Fibroblast of lung (primary cell): Measurements from ENCODE around the gene NCR3LG1. TPM values are rescaled to one million over a fixed set of nuclear protein-coding genes. Genes with fewer than 3 reads are reported as not detected.

Experiments
- DNase-seq, 2 donors: peaks; one replicate each; pipeline versions ENCODE4 v3.0.0 to v3.0.0-alpha.2; 2010; ENCODE audit warnings: low read depth in 2 of 2
- H2AFZ ChIP-seq: 2 replicates; pipeline ENCODE4 v1.5.1; 2012; ENCODE audit warnings: low read length, control low read depth, inconsistent platforms
- H3K27ac ChIP-seq: 2 replicates; pipeline ENCODE4 v1.5.1; 2011; ENCODE audit warnings: low read length, control low read depth; ENCODE audit not compliant: insufficient read depth
- H3K27me3 ChIP-seq: 2 replicates; pipeline ENCODE4 v1.5.1; 2011; ENCODE audit warnings: mild to moderate bottlenecking, low read length; ENCODE audit not compliant: control insufficient read depth, insufficient read depth
- H3K36me3 ChIP-seq: 2 replicates; pipeline ENCODE4 v1.5.1; 2011; ENCODE audit warnings: low read length; ENCODE audit not compliant: control insufficient read depth, insufficient read depth
- H3K4me1 ChIP-seq: 2 replicates; pipeline ENCODE4 v1.5.1; 2011; ENCODE audit warnings: low read length; ENCODE audit not compliant: control insufficient read depth, insufficient read depth; ENCODE audit errors: extremely low read depth
- H3K4me2 ChIP-seq: 2 replicates; pipeline ENCODE4 v1.5.1; 2011; ENCODE audit warnings: low read length, control low read depth; ENCODE audit not compliant: insufficient read depth; ENCODE audit errors: extremely low read depth
- H3K4me3 ChIP-seq, 4 experiments: fragments of 200-600 bp in 1 of 4; sonication (generic) in 1 of 4; replicated peaks in 1 of 4; 2 replicates each; pipeline ENCODE4 v1.5.1; 2011 to 2016; ENCODE audit warnings: low read length in 4 of 4, low read depth in 3 of 4, mild to moderate bottlenecking in 3 of 4, control low read depth in 2 of 4, inconsistent platforms in 1 of 4, mixed read lengths in 1 of 4; ENCODE audit not compliant: insufficient read depth in 1 of 4; ENCODE audit errors: control extremely low read depth in 1 of 4
- H3K79me2 ChIP-seq: 2 replicates; pipeline ENCODE4 v1.5.1; 2012; ENCODE audit warnings: mild to moderate bottlenecking, low read length, inconsistent platforms; ENCODE audit not compliant: control insufficient read depth, insufficient read depth
- H3K9ac ChIP-seq: 2 replicates; pipeline ENCODE4 v1.5.1; 2011; ENCODE audit warnings: mild to moderate bottlenecking, low read length, control low read depth; ENCODE audit not compliant: insufficient read depth
- H3K9me3 ChIP-seq: 2 replicates; pipeline ENCODE4 v1.5.1; 2012; ENCODE audit warnings: low read depth, low read length; ENCODE audit not compliant: control insufficient read depth, insufficient read depth
- H4K20me1 ChIP-seq: 2 replicates; pipeline ENCODE4 v1.5.1; 2011; ENCODE audit warnings: low read length; ENCODE audit not compliant: control insufficient read depth, insufficient read depth; ENCODE audit errors: extremely low read depth
- EZH2 ChIP-seq: IDR thresholded peaks from 2 replicates; pipeline ENCODE4 v1.5.1; 2012; ENCODE audit warnings: low read length, control low read depth, mild to moderate bottlenecking; ENCODE audit errors: missing control alignments
- polyA plus RNA-seq, 2 donors: library from polyadenylated mRNA; depleted of rRNA in 1 of 2; stranded (reverse) in 1 of 2; unstranded in 1 of 2; fragments of >200 nt; gene quantifications; 2 replicates each; pipeline ENCODE4 v1.2.1, GENCODE V29; 2011 to 2012; ENCODE audit warnings: missing spikeins in 1 of 2
- total RNA-seq: library from RNA; depleted of rRNA; stranded (reverse); fragments of >200 nt; gene quantifications from 2 replicates; pipeline ENCODE4 v1.2.1, GENCODE V29; 2014
- TF ChIP-seq, protein P1 (sequence below), 2 donors: IDR thresholded peaks in 1 of 2; conservative IDR thresholded peaks in 1 of 2; 1 replicate in 1 of 2; 2 replicates in 1 of 2; pipeline ENCODE4 v1.5.1; 2011 to 2012; ENCODE audit warnings: low read length in 2 of 2, control low read depth in 1 of 2, inconsistent platforms in 1 of 2, low read depth in 1 of 2, mild to moderate bottlenecking in 1 of 2

The NCR3LG1 gene
- total and polyA plus RNA-seq, 2 donors (not counting 1 experiment from before 2014, with no cell fraction given) = 4.5 to 6.0 TPM

DNA sequence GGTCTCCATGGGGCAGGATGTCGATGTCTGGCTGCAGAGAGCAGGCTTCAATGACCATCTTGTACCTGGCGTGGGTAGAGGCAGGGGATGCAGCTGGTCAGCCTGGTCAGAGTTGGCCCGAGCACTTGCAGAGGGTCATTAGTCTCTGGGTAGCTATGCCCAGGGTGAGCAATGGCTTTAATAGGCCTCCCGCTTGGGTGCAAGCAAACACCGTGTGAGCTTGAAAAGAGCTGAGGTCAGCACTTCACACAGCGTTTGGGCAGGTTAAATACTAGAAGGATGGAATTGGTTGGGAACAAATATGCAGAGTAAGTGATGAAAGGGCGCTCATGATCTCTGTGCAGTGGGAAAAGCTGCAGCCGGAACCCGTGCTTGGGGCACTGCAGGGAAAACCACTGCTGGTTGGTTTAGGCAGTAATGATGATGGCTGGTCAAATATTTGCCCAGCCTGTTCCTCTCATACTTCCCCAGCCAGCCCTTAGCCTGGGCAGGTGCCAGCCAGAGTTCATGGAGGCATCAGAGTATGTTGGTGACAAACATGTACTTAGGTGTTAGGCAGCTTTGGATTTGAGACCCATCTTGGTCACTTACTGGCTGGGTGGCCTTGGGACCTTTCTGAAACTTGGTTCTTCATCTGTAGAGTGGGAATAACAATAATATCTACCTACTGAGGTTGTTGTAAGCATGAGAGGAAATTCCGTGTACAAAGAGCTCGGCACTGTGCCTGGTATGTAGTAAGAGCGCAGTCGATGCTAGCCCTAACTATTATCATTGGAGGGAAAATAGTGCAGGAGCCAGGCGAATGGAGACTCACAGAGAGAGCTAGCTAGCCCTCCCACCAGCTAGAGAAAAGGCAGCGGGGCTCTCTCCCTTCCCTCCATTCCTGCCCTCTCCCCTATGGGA, 62.1 kb downstream of the NCR3LG1 start:
- Histone ChIP-seq H3K9me3 (no peaks in the 10 kb centered on the region), H3K79me2 (no peaks in the 10 kb centered on the region), H3K4me2 (no peak overlapping the region), H3K4me1 (no peaks in the 10 kb centered on the region), H3K36me3 (no peaks in the 10 kb centered on the region), H4K20me1 (no peaks in the 10 kb centered on the region), H3K9ac (no peak overlapping the region), H2AFZ (no peak overlapping the region), H3K27me3 (peaks cover 4% of the 10 kb centered on the region), H3K27ac (no peak overlapping the region), H3K4me3 (no peak overlapping the region)
- TF ChIP-seq EZH2 = no peak
- TF ChIP-seq, protein P1, sequence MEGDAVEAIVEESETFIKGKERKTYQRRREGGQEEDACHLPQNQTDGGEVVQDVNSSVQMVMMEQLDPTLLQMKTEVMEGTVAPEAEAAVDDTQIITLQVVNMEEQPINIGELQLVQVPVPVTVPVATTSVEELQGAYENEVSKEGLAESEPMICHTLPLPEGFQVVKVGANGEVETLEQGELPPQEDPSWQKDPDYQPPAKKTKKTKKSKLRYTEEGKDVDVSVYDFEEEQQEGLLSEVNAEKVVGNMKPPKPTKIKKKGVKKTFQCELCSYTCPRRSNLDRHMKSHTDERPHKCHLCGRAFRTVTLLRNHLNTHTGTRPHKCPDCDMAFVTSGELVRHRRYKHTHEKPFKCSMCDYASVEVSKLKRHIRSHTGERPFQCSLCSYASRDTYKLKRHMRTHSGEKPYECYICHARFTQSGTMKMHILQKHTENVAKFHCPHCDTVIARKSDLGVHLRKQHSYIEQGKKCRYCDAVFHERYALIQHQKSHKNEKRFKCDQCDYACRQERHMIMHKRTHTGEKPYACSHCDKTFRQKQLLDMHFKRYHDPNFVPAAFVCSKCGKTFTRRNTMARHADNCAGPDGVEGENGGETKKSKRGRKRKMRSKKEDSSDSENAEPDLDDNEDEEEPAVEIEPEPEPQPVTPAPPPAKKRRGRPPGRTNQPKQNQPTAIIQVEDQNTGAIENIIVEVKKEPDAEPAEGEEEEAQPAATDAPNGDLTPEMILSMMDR (conservative IDR thresholded peaks at IDR 0.05 in 1 of 2, IDR thresholded peaks at IDR 0.05 in 1 of 2; ENCODE audit: low read depth in 1 of 2, low read length in 2 of 2) = no peak
- DNase-seq = no peak

DNA sequence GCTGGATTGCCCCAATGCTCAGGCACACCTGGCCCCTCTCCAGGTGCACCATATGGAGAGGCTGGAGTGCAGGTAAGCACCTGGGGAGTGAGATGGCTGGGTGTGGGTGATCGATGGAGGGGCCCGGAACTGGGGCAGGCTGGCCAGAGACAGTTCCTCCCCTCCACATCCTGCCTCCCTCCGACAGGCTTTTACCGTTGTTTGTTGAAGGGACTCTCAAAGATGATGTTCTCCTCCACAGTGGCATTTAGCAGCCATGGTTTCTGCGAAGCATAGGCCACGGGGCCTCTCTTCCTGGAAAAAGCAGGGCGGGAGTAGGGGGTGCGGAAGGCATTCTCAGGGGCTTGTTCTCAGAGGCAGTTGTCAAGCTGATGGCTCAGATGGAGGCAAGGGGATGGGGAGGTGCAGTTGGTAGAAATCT, 62.7 kb downstream of the NCR3LG1 start:
- H3K27ac ChIP-seq = no peak overlapping the region
- H3K4me1 ChIP-seq = no peaks in the 10 kb centered on the region
- H3K36me3 ChIP-seq = no peaks in the 10 kb centered on the region
- no peak overlapping the region for H3K9ac ChIP-seq
- H4K20me1 ChIP-seq = no peaks in the 10 kb centered on the region
- no peak overlapping the region for H3K4me3 ChIP-seq
- H3K27me3 ChIP-seq = peaks cover 4% of the 10 kb centered on the region
- no peaks in the 10 kb centered on the region for H3K9me3 ChIP-seq
- no peak overlapping the region for H3K4me2 ChIP-seq
- DNase-seq = no peak
- H2AFZ ChIP-seq = no peak overlapping the region
- TF ChIP-seq, protein P1 (conservative IDR thresholded peaks at IDR 0.05 in 1 of 2, IDR thresholded peaks at IDR 0.05 in 1 of 2; ENCODE audit: low read depth in 1 of 2, low read length in 2 of 2) = no peak
- H3K79me2 ChIP-seq = no peaks in the 10 kb centered on the region

DNA sequence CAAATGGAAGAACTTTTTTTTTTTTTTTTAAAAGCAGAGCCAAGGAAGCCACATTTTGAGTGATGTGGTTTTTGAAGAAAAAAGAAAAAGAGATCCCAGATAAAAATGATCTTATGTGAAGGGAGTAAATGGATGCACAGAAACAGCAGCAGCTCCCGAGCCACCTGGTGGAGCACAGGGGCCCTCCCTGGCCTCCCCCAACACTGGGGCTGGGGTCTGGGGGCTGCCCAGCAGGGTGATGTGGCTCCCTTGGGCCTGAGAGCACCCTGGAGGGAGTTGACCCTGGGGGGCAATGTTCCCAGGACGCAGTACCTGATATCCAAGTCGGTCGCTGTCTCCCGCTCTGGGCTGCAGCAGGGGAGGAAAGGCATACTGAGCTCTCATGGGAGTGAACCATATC, 63.4 kb downstream of the NCR3LG1 start:
- Histone ChIP-seq H3K36me3 (no peaks in the 10 kb centered on the region), H3K9ac (no peak overlapping the region), H4K20me1 (no peaks in the 10 kb centered on the region), H3K4me2 (no peak overlapping the region), H3K27ac (no peak overlapping the region), H3K4me1 (no peaks in the 10 kb centered on the region), H3K4me3 (no peak overlapping the region), H3K79me2 (no peaks in the 10 kb centered on the region), H2AFZ (no peak overlapping the region), H3K27me3 (peaks cover 4% of the 10 kb centered on the region), H3K9me3 (no peaks in the 10 kb centered on the region)
- DNase-seq = no peak
- TF ChIP-seq, protein P1 (conservative IDR thresholded peaks at IDR 0.05 in 1 of 2, IDR thresholded peaks at IDR 0.05 in 1 of 2; ENCODE audit: low read depth in 1 of 2, low read length in 2 of 2) = no peak
